ENCODE results near the gene PAPPA. TPM values are rescaled to one million over a fixed set of nuclear protein-coding genes. Genes with fewer than 3 reads are reported as not detected.

PAPPA gene
- total RNA-seq, 6 experiments from 2014 or later, result 0.07 to 0.50 (median 0.32) TPM

- Histone ChIP-seq H3K27me3 (no peaks in the 10 kb centered on the region), H3K4me1 (no peaks in the 10 kb centered on the region), H3K36me3 (no peaks in the 10 kb centered on the region), H3K27ac (no peak overlapping the region), H3K9me3 (no peaks in the 10 kb centered on the region), H3K4me3 (no peak overlapping the region)
- no peak for TF ChIP-seq POLR2A (IDR thresholded peaks at IDR 0.05)
- TF ChIP-seq, protein P1, sequence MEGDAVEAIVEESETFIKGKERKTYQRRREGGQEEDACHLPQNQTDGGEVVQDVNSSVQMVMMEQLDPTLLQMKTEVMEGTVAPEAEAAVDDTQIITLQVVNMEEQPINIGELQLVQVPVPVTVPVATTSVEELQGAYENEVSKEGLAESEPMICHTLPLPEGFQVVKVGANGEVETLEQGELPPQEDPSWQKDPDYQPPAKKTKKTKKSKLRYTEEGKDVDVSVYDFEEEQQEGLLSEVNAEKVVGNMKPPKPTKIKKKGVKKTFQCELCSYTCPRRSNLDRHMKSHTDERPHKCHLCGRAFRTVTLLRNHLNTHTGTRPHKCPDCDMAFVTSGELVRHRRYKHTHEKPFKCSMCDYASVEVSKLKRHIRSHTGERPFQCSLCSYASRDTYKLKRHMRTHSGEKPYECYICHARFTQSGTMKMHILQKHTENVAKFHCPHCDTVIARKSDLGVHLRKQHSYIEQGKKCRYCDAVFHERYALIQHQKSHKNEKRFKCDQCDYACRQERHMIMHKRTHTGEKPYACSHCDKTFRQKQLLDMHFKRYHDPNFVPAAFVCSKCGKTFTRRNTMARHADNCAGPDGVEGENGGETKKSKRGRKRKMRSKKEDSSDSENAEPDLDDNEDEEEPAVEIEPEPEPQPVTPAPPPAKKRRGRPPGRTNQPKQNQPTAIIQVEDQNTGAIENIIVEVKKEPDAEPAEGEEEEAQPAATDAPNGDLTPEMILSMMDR (IDR thresholded peaks at IDR 0.05), result no peak
- DNase-seq, result no peak
- no peak for ATAC-seq
- intact Hi-C loops (cut with DNase I), result no loop called here
- 30% methylated on average over 9 of the region's 9 CpGs for whole genome bisulfite sequencing (ENCODE audit: insufficient coverage, low coverage, low lambda C conversion rate, missing lambda C conversion rate)
Measured at GRCh38 chr9:116286297-116286696, 132.7 kb downstream of the PAPPA start.

GRCh38 chr9:116287721-116288120, 134.1 kb downstream of the PAPPA start:
- ATAC-seq (no peak), DNase-seq (no peak)
- Histone ChIP-seq H3K4me1 (no peaks in the 10 kb centered on the region), H3K27me3 (no peaks in the 10 kb centered on the region), H3K4me3 (no peak overlapping the region), H3K36me3 (no peaks in the 10 kb centered on the region), H3K27ac (no peak overlapping the region), H3K9me3 (no peaks in the 10 kb centered on the region)
- intact Hi-C loops (cut with DNase I), result no loop called here
- TF ChIP-seq, protein P1 (IDR thresholded peaks at IDR 0.05), result no peak
- WGBS (ENCODE audit: insufficient coverage, low coverage, low lambda C conversion rate, missing lambda C conversion rate), result 74% methylated on average over 3 of the region's 4 CpGs

- intact Hi-C loops (cut with DNase I), result no loop called here
- Histone ChIP-seq H3K4me1 (no peaks in the 10 kb centered on the region), H3K27me3 (no peaks in the 10 kb centered on the region), H3K27ac (no peak overlapping the region), H3K9me3 (no peaks in the 10 kb centered on the region), H3K4me3 (no peak overlapping the region), H3K36me3 (no peaks in the 10 kb centered on the region)
- WGBS (ENCODE audit: insufficient coverage, low coverage, low lambda C conversion rate, missing lambda C conversion rate), result 82% methylated on average over 2 of the region's 3 CpGs
- ATAC-seq (no peak), DNase-seq (no peak)
- TF ChIP-seq, protein P1 (IDR thresholded peaks at IDR 0.05), result no peak
- TF ChIP-seq POLR2A (IDR thresholded peaks at IDR 0.05), result no peak
Measured at GRCh38 chr9:116288658-116289057, 135.1 kb downstream of the PAPPA start.

DNA sequence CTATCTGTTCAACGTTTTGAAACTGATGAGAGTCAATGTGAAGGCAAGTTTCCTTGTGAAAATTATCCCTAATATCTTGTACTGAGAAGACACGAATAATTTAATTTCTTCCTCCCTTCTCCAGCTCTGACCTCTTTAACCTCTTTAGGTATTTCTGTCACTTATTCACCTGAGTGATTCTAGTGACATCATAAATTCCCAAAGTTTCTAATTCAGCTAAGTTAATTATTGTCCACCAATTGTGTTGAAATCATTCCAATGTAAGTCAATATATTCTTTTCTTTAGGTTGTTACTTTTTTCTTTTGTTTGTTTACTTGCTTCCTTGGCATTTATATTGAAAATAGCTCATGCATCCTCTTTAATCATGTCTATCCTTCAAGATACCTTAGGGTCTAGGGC, 143.8 kb downstream of the PAPPA start:
- H3K9me3 ChIP-seq, result no peaks in the 10 kb centered on the region
- DNase-seq, result no peak
- no peak for TF ChIP-seq POLR2A (IDR thresholded peaks at IDR 0.05)
- TF ChIP-seq, protein P1 (IDR thresholded peaks at IDR 0.05), result no peak
- H3K27me3 ChIP-seq, result no peaks in the 10 kb centered on the region
- no peak overlapping the region for H3K4me3 ChIP-seq
- no peak for ATAC-seq
- intact Hi-C loops (cut with DNase I), result no loop called here
- H3K4me1 ChIP-seq, result no peaks in the 10 kb centered on the region
- WGBS (ENCODE audit: insufficient coverage, low coverage, low lambda C conversion rate, missing lambda C conversion rate), result 33% methylated on average over 2 of the region's 2 CpGs
- no peaks in the 10 kb centered on the region for H3K36me3 ChIP-seq
- H3K27ac ChIP-seq, result no peak overlapping the region

DNA sequence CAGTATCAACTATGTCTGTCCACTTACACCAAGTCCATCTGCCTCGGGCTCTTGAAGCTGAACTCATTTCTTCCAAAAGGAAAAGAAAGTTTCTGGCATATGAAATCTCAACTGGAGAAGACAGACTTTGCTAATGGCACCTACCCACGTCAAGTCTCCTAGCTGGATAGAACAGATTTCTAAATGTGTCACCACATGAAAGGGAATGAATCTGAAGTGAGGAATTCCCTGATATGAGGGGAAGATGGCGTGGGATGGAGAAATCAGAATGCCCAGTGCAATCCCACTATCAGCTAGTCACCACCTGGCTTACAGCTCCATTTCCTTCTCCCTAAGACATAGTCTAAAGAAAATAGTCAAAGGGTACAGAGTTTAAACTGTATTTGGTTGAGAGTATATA, 144.7 kb downstream of the PAPPA start:
- 53% methylated on average over 3 of the region's 3 CpGs for WGBS (ENCODE audit: insufficient coverage, low coverage, low lambda C conversion rate, missing lambda C conversion rate)
- Histone ChIP-seq H3K27ac (no peak overlapping the region), H3K9me3 (no peaks in the 10 kb centered on the region), H3K4me3 (no peak overlapping the region), H3K27me3 (no peaks in the 10 kb centered on the region), H3K4me1 (no peaks in the 10 kb centered on the region), H3K36me3 (no peaks in the 10 kb centered on the region)
- intact Hi-C loops (cut with DNase I), result no loop called here
- DNase-seq (no peak), ATAC-seq (no peak)
- TF ChIP-seq, protein P1 (IDR thresholded peaks at IDR 0.05), result no peak
- no peak for TF ChIP-seq POLR2A (IDR thresholded peaks at IDR 0.05)
